GM10266 (cell line): ENCODE data around the gene PROM1.

Experiments
- DNase-seq: peaks from one replicate; pipeline ENCODE4 v3.0.0; 2012; ENCODE audit errors: extremely low spot score
- CTCF ChIP-seq: IDR thresholded peaks from 2 replicates; pipeline ENCODE4 v1.5.1; 2012; ENCODE audit warnings: mild to moderate bottlenecking, low read depth; ENCODE audit not compliant: control insufficient read depth, insufficient read depth; ENCODE audit errors: missing control alignments

PROM1 gene

GRCh38 chr4:16083241-16084191 lies at the start of gene PROM1:
TSS of gene PROM1 (minus strand) at chr4:16084023. CDS start at chr4:16075906, 8,117 bp downstream.
- no peak for TF ChIP-seq CTCF
- no peak for DNase-seq

GRCh38 chr4:16133406-16133805 lies 49.6 kb upstream of the PROM1 start:
- DNase-seq, result no peak
- no peak for TF ChIP-seq CTCF

GRCh38 chr4:16131293-16131692 lies 47.5 kb upstream of the PROM1 start:
- DNase-seq, result no peak
- TF ChIP-seq CTCF, result no peak

- no peak for TF ChIP-seq CTCF
These were observed 45.5 kb upstream of the PROM1 start for GRCh38 chr4:16129336-16129735.

GRCh38 chr4:16126714-16127113 lies 42.9 kb upstream of the PROM1 start:
- DNase-seq, result no peak
- no peak for TF ChIP-seq CTCF

More at GRCh38 chr4:16129336-16129735, 45.5 kb upstream of the PROM1 start:
- DNase-seq, result no peak

- no peak for TF ChIP-seq CTCF
These were observed 42.0 kb upstream of the PROM1 start for GRCh38 chr4:16125571-16126445.

More at GRCh38 chr4:16125571-16126445, 42.0 kb upstream of the PROM1 start:
- no peak for DNase-seq
